Stimulated activated CD8-positive, alpha-beta memory T cell treated with anti-CD3 and anti-CD28 coated beads, Interleukin-7, amount 100 ng/mL, for 48 hours (primary cell): Measurements from ENCODE around the gene SLC41A1.
"Not testable (repeated sequence)": the region's sequence is repeated elsewhere in the genome, so short reads cannot be mapped to it uniquely, and the experiment has no call there.

Experiments
- DNase-seq, 2 donors: peaks; one replicate each; pipeline ENCODE4 v3.0.0-alpha.2; 2020; ENCODE audit warnings: low read depth in 1 of 2; ENCODE audit errors: extremely low read depth in 1 of 2

SLC41A1 gene

GRCh38 chr1:205812878-205813754, at the start of gene SLC41A1:
Gene SLC41A1 (minus strand): TSS chr1:205813198. CDS start chr1:205810441, 2,757 bp downstream.
- DNase-seq: peak; percentile 79 to 86

GRCh38 chr1:205861540-205861939, 48.5 kb upstream of the SLC41A1 start:
- DNase-seq: no peak

GRCh38 chr1:205858141-205858961, 45.4 kb upstream of the SLC41A1 start:
- DNase-seq: no peak

GRCh38 chr1:205857501-205857900, 44.5 kb upstream of the SLC41A1 start:
- DNase-seq: not testable (repeated sequence)

GRCh38 chr1:205856433-205856832, 43.4 kb upstream of the SLC41A1 start:
- no peak for DNase-seq

GRCh38 chr1:205852969-205853368, 40.0 kb upstream of the SLC41A1 start:
- no peak for DNase-seq

- no peak for DNase-seq
Observed at GRCh38 chr1:205851993-205852392, 39.0 kb upstream of the SLC41A1 start.

GRCh38 chr1:205849619-205850355, 36.8 kb upstream of the SLC41A1 start, which contains the start of gene PM20D1:
Gene PM20D1 (minus strand): TSS chr1:205850132. CDS start chr1:205850072, 60 bp downstream.
- DNase-seq: peak; percentile 38 to 70

GRCh38 chr1:205843036-205843859, 30.2 kb upstream of the SLC41A1 start:
- DNase-seq: no peak

GRCh38 chr1:205842229-205842628, 29.2 kb upstream of the SLC41A1 start:
- no peak for DNase-seq

GRCh38 chr1:205840146-205840923, 27.3 kb upstream of the SLC41A1 start:
- no peak for DNase-seq

GRCh38 chr1:205837382-205837970, 24.5 kb upstream of the SLC41A1 start:
- no peak for DNase-seq

- DNase-seq: no peak
Observed at GRCh38 chr1:205834751-205835150, 21.8 kb upstream of the SLC41A1 start.

- no peak for DNase-seq
Observed at GRCh38 chr1:205832326-205832751, 19.3 kb upstream of the SLC41A1 start.

- DNase-seq: no peak
Observed at GRCh38 chr1:205827623-205828022, 14.6 kb upstream of the SLC41A1 start.

GRCh38 chr1:205826995-205827394, 14.0 kb upstream of the SLC41A1 start:
- DNase-seq: no peak

- DNase-seq: no peak
Observed at GRCh38 chr1:205826016-205826806, 13.2 kb upstream of the SLC41A1 start.

- no peak for DNase-seq
Observed at GRCh38 chr1:205824180-205824579, 11.2 kb upstream of the SLC41A1 start.
